Erythroblast (primary cell): Measurements from ENCODE around the gene ZNF860.

ENCODE experiments used
- GATA1 ChIP-seq: IDR thresholded peaks from 2 replicates; pipeline ENCODE4 v1.6.1; 2011; ENCODE audit warnings: low read depth, mild to moderate bottlenecking, control low read depth, low read length, moderate library complexity
- POLR2A ChIP-seq: IDR thresholded peaks from 2 replicates; pipeline ENCODE4 v1.6.1; 2011; ENCODE audit warnings: mild to moderate bottlenecking, low read length

GRCh38 chr3:31999907-32000439 is 18.4 kb downstream of the ZNF860 start:
- TF ChIP-seq POLR2A (no peak), GATA1 (no peak)
